Fibroblast of lung (primary cell): Measurements from ENCODE around the gene CISH. TPM values are rescaled to one million over a fixed set of nuclear protein-coding genes. Genes with fewer than 3 reads are reported as not detected.

ENCODE experiments used
- DNase-seq, 2 donors: peaks; one replicate each; pipeline versions ENCODE4 v3.0.0 to v3.0.0-alpha.2; 2010; ENCODE audit warnings: low read depth in 2 of 2
- H2AFZ ChIP-seq: 2 replicates; pipeline ENCODE4 v1.5.1; 2012; ENCODE audit warnings: low read length, control low read depth, inconsistent platforms
- H3K27ac ChIP-seq: 2 replicates; pipeline ENCODE4 v1.5.1; 2011; ENCODE audit warnings: low read length, control low read depth; ENCODE audit not compliant: insufficient read depth
- H3K27me3 ChIP-seq: 2 replicates; pipeline ENCODE4 v1.5.1; 2011; ENCODE audit warnings: mild to moderate bottlenecking, low read length; ENCODE audit not compliant: control insufficient read depth, insufficient read depth
- H3K36me3 ChIP-seq: 2 replicates; pipeline ENCODE4 v1.5.1; 2011; ENCODE audit warnings: low read length; ENCODE audit not compliant: control insufficient read depth, insufficient read depth
- H3K4me1 ChIP-seq: 2 replicates; pipeline ENCODE4 v1.5.1; 2011; ENCODE audit warnings: low read length; ENCODE audit not compliant: control insufficient read depth, insufficient read depth; ENCODE audit errors: extremely low read depth
- H3K4me2 ChIP-seq: 2 replicates; pipeline ENCODE4 v1.5.1; 2011; ENCODE audit warnings: low read length, control low read depth; ENCODE audit not compliant: insufficient read depth; ENCODE audit errors: extremely low read depth
- H3K4me3 ChIP-seq, 4 experiments: fragments of 200-600 bp in 1 of 4; sonication (generic) in 1 of 4; replicated peaks in 1 of 4; 2 replicates each; pipeline ENCODE4 v1.5.1; 2011 to 2016; ENCODE audit warnings: low read length in 4 of 4, low read depth in 3 of 4, mild to moderate bottlenecking in 3 of 4, control low read depth in 2 of 4, inconsistent platforms in 1 of 4, mixed read lengths in 1 of 4; ENCODE audit not compliant: insufficient read depth in 1 of 4; ENCODE audit errors: control extremely low read depth in 1 of 4
- H3K79me2 ChIP-seq: 2 replicates; pipeline ENCODE4 v1.5.1; 2012; ENCODE audit warnings: mild to moderate bottlenecking, low read length, inconsistent platforms; ENCODE audit not compliant: control insufficient read depth, insufficient read depth
- H3K9ac ChIP-seq: 2 replicates; pipeline ENCODE4 v1.5.1; 2011; ENCODE audit warnings: mild to moderate bottlenecking, low read length, control low read depth; ENCODE audit not compliant: insufficient read depth
- H3K9me3 ChIP-seq: 2 replicates; pipeline ENCODE4 v1.5.1; 2012; ENCODE audit warnings: low read depth, low read length; ENCODE audit not compliant: control insufficient read depth, insufficient read depth
- H4K20me1 ChIP-seq: 2 replicates; pipeline ENCODE4 v1.5.1; 2011; ENCODE audit warnings: low read length; ENCODE audit not compliant: control insufficient read depth, insufficient read depth; ENCODE audit errors: extremely low read depth
- EZH2 ChIP-seq: IDR thresholded peaks from 2 replicates; pipeline ENCODE4 v1.5.1; 2012; ENCODE audit warnings: low read length, control low read depth, mild to moderate bottlenecking; ENCODE audit errors: missing control alignments
- polyA plus RNA-seq, 2 donors: library from polyadenylated mRNA; depleted of rRNA in 1 of 2; stranded (reverse) in 1 of 2; unstranded in 1 of 2; fragments of >200 nt; gene quantifications; 2 replicates each; pipeline ENCODE4 v1.2.1, GENCODE V29; 2011 to 2012; ENCODE audit warnings: missing spikeins in 1 of 2
- total RNA-seq: library from RNA; depleted of rRNA; stranded (reverse); fragments of >200 nt; gene quantifications from 2 replicates; pipeline ENCODE4 v1.2.1, GENCODE V29; 2014
- TF ChIP-seq, protein P1 (sequence below), 2 donors: IDR thresholded peaks in 1 of 2; conservative IDR thresholded peaks in 1 of 2; 1 replicate in 1 of 2; 2 replicates in 1 of 2; pipeline ENCODE4 v1.5.1; 2011 to 2012; ENCODE audit warnings: low read length in 2 of 2, control low read depth in 1 of 2, inconsistent platforms in 1 of 2, low read depth in 1 of 2, mild to moderate bottlenecking in 1 of 2

The CISH gene
- total and polyA plus RNA-seq, 2 donors (not counting 1 experiment from before 2014, with no cell fraction given) = 0.99 to 1.9 TPM

DNA sequence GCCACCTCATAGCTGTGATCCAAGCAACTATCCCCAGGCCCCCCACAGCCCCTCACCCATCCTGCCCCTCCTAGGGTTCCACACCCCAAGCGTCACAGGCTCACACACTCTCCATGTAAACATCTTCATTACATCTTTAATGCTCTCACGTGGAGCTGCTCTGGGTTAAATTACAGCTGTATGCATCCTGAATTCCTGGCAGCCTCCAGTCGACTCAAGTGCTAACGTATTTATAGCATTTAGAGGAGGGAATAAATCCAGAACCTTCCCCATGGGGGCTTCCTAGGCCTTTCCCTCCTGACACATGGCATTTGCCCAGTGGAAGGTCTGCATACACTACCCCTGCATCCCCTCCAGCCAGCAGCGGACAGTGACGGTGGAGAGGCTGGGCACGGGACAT, 53.7 kb downstream of the CISH start:
- Histone ChIP-seq H3K9me3 (no peaks in the 10 kb centered on the region), H3K4me1 (no peaks in the 10 kb centered on the region), H3K27me3 (peaks cover 5% of the 10 kb centered on the region), H3K36me3 (no peaks in the 10 kb centered on the region), H3K9ac (no peak overlapping the region), H2AFZ (no peak overlapping the region), H3K27ac (no peak overlapping the region), H3K4me3 (no peak overlapping the region), H3K4me2 (no peak overlapping the region), H3K79me2 (no peaks in the 10 kb centered on the region), H4K20me1 (no peaks in the 10 kb centered on the region)
- no peak for DNase-seq
- TF ChIP-seq EZH2 = no peak
- TF ChIP-seq, protein P1, sequence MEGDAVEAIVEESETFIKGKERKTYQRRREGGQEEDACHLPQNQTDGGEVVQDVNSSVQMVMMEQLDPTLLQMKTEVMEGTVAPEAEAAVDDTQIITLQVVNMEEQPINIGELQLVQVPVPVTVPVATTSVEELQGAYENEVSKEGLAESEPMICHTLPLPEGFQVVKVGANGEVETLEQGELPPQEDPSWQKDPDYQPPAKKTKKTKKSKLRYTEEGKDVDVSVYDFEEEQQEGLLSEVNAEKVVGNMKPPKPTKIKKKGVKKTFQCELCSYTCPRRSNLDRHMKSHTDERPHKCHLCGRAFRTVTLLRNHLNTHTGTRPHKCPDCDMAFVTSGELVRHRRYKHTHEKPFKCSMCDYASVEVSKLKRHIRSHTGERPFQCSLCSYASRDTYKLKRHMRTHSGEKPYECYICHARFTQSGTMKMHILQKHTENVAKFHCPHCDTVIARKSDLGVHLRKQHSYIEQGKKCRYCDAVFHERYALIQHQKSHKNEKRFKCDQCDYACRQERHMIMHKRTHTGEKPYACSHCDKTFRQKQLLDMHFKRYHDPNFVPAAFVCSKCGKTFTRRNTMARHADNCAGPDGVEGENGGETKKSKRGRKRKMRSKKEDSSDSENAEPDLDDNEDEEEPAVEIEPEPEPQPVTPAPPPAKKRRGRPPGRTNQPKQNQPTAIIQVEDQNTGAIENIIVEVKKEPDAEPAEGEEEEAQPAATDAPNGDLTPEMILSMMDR (conservative IDR thresholded peaks at IDR 0.05 in 1 of 2, IDR thresholded peaks at IDR 0.05 in 1 of 2; ENCODE audit: low read depth in 1 of 2, low read length in 2 of 2) = no peak

GRCh38 chr3:50557106-50557505, 54.5 kb downstream of the CISH start:
- H3K4me3 ChIP-seq = no peak overlapping the region
- H3K9ac ChIP-seq = no peak overlapping the region

More at GRCh38 chr3:50557106-50557505, 54.5 kb downstream of the CISH start:
- Histone ChIP-seq H2AFZ (no peak overlapping the region), H3K36me3 (no peaks in the 10 kb centered on the region), H3K27ac (no peak overlapping the region), H3K4me2 (no peak overlapping the region), H3K4me1 (no peaks in the 10 kb centered on the region), H3K79me2 (no peaks in the 10 kb centered on the region), H3K27me3 (peaks cover 5% of the 10 kb centered on the region), H3K9me3 (no peaks in the 10 kb centered on the region), H4K20me1 (no peaks in the 10 kb centered on the region)
- no peak for DNase-seq
- TF ChIP-seq, protein P1 (conservative IDR thresholded peaks at IDR 0.05 in 1 of 2, IDR thresholded peaks at IDR 0.05 in 1 of 2; ENCODE audit: low read depth in 1 of 2, low read length in 2 of 2) = no peak
- TF ChIP-seq EZH2 = no peak

Other genes starting within 250 kb of the CISH start
- under 0.01 TPM in 1 of 2 replicates, not detected in the other for gene CACNA2D2, start 108.1 kb downstream of the CISH start, total RNA-seq
- gene CACNA2D2, start 108.1 kb downstream of the CISH start, polyA plus RNA-seq = 0.02 and 0.06 TPM in 2 replicates
- 14.1 and 25.8 TPM in 2 replicates for gene C3orf18, start 44.0 kb downstream of the CISH start, total RNA-seq
- gene C3orf18, start 44.0 kb downstream of the CISH start, polyA plus RNA-seq = 8.7 and 9.4 TPM in 2 replicates
- gene HEMK1, start 42.3 kb downstream of the CISH start, total RNA-seq = 8.2 and 12.7 TPM in 2 replicates
- gene HEMK1, start 42.3 kb downstream of the CISH start, polyA plus RNA-seq = 6.1 and 8.4 TPM in 2 replicates
- 25.4 and 34.3 TPM in 2 replicates for gene MAPKAPK3, start 5.4 kb upstream of the CISH start, total RNA-seq
- 38.4 and 44.6 TPM in 2 replicates for gene MAPKAPK3, start 5.4 kb upstream of the CISH start, polyA plus RNA-seq
- gene DOCK3, start 63.2 kb upstream of the CISH start, total RNA-seq = 0.17 and 0.26 TPM in 2 replicates
- 0.07 TPM in 2 replicates for gene DOCK3, start 63.2 kb upstream of the CISH start, polyA plus RNA-seq